Muscle layer of duodenum (tissue), 2 donors: ENCODE measurements around the gene RAD51B.
"Not testable (repeated sequence)": the region's sequence is repeated elsewhere in the genome, so short reads cannot be mapped to it uniquely, and the experiment has no call there.

ENCODE experiments used
- H3K27ac ChIP-seq: one replicate; pipeline ENCODE4 v1.7.0; 2013; ENCODE audit warnings: mild to moderate bottlenecking, low read length
- H3K27me3 ChIP-seq: one replicate; pipeline ENCODE4 v1.7.0; 2013; ENCODE audit warnings: low read depth, mild to moderate bottlenecking, control low read depth, low read length
- H3K36me3 ChIP-seq, 2 donors: one replicate each; pipeline ENCODE4 v1.7.0; 2013; ENCODE audit warnings: low read length in 2 of 2, control low read depth in 1 of 2, mild to moderate bottlenecking in 1 of 2; ENCODE audit not compliant: insufficient read depth in 2 of 2, control insufficient read depth in 1 of 2
- H3K4me1 ChIP-seq, 2 donors: one replicate each; pipeline ENCODE4 v1.7.0; 2013; ENCODE audit warnings: low read length in 2 of 2, mild to moderate bottlenecking in 2 of 2, control low read depth in 1 of 2, moderate library complexity in 1 of 2; ENCODE audit not compliant: insufficient read depth in 2 of 2, control insufficient read depth in 1 of 2
- H3K4me3 ChIP-seq, 2 donors: one replicate each; pipeline ENCODE4 v1.7.0; 2013; ENCODE audit warnings: low read length in 2 of 2, low read depth in 1 of 2, mild to moderate bottlenecking in 1 of 2
- H3K9me3 ChIP-seq, 2 donors: one replicate each; pipeline ENCODE4 v1.7.0; 2013; ENCODE audit warnings: low read length in 2 of 2, control low read depth in 1 of 2, mild to moderate bottlenecking in 1 of 2; ENCODE audit not compliant: control insufficient read depth in 1 of 2
- donor health status: healthy.

RAD51B gene

DNA sequence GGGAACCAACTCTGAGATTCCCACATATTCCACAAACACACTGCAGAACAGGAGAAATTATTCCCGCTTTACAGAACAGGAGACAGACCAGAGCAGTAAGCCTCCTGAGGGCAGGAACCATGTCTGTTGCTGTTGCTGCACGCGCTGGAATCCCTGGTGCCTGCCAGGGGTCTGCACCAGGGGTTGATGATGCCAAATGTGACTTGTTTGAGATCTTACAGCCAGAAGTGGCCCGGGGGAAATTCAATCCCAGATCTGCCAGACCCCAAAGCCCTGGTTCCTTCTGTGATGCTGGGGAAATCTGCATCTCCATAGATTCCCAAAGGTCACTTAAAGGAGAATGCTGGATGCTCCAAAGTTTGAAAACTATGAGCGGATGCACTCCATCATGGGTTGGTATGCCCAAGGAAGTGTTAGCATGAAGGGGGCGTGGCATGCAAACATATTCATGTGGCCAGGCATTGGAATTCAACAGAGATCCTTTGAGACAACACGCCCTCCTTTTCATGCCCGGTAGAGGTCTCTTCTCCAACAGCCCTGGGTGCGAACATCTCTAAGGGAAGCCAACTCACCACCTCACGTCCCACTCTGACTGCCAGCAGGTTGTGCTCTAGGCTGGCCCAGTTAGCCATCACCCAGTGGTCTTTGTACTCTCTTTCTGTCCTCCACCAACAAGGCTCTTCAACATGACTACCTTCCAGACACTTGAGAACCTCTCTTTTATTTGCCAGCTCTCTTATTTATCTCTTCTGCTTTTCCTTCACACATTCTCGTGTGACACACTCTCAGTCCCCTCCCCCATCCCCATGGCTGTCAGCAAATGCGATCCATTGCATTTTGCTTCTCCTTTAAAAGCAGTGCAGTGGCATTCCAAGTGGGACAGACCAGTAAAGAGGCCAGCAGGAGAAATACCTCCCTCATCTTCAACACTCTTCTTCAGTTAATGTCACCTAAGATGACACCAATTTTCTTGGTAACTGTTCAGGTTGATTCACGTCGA, 841.9 kb downstream of the RAD51B start:
- H3K4me3 ChIP-seq = no peak overlapping the region

GRCh38 chr14:68662392-68662791, 842.8 kb downstream of the RAD51B start:
- peak overlapping the region; percentile 47 for H3K27ac ChIP-seq
- H3K27me3 ChIP-seq = no peaks in the 10 kb centered on the region
- peaks cover 37 to 51% of the 10 kb centered on the region in 2 donors for H3K4me1 ChIP-seq
- no peak overlapping the region for H3K4me3 ChIP-seq
- no peaks in the 10 kb centered on the region for H3K36me3 ChIP-seq
- no peaks in the 10 kb centered on the region for H3K9me3 ChIP-seq

More for the DNA sequence above, 841.9 kb downstream of the RAD51B start:
- peaks cover 35 to 47% of the 10 kb centered on the region in 2 donors for H3K4me1 ChIP-seq
- no peaks in the 10 kb centered on the region for H3K27me3 ChIP-seq
- H3K36me3 ChIP-seq = no peaks in the 10 kb centered on the region
- no peaks in the 10 kb centered on the region for H3K9me3 ChIP-seq
- H3K27ac ChIP-seq = no peak overlapping the region

GRCh38 chr14:68662826-68663225, 843.2 kb downstream of the RAD51B start:
- not testable (repeated sequence) for H3K9me3 ChIP-seq, H3K27me3 ChIP-seq, H3K36me3 ChIP-seq, H3K4me3 ChIP-seq
- peaks cover 41 to 52% of the 10 kb centered on the region in 2 donors for H3K4me1 ChIP-seq
- H3K27ac ChIP-seq = peak overlapping the region; percentile 47

GRCh38 chr14:68663385-68664076, 844.0 kb downstream of the RAD51B start:
- Histone ChIP-seq H3K9me3 (no peaks in the 10 kb centered on the region), H3K4me3 (peak overlapping the region in 1 of 2 donors; percentile 13), H3K36me3 (no peaks in the 10 kb centered on the region), H3K27ac (peak overlapping the region; percentile 10), H3K27me3 (no peaks in the 10 kb centered on the region), H3K4me1 (peaks cover 38 to 52% of the 10 kb centered on the region in 2 donors)

DNA sequence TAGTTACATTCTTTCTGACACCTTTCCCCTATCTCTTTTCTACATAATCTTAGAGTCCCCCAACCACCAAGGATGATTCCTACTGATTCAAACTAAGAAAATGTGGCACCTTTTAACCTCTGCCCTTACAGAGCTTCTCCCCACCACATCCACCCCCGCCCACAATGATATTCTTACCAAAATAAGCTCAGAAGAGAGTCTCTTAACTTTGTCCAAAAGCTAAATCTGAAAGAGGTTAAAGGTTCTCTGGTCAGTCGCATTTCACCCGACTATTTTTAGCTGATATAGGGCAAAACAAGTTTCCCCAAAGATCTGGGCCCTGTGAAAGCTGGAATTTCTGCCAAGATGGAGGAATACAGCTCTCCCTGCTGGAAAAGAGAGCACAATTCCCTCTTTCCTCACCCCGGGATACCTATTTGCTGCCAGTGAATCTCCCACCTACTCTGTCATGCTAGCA, 844.7 kb downstream of the RAD51B start:
- peaks cover 32 to 50% of the 10 kb centered on the region in 2 donors for H3K4me1 ChIP-seq
- H3K27ac ChIP-seq = peak overlapping the region; percentile 79
- H3K4me3 ChIP-seq = no peak overlapping the region
- no peaks in the 10 kb centered on the region for H3K36me3 ChIP-seq
- no peaks in the 10 kb centered on the region for H3K9me3 ChIP-seq
- H3K27me3 ChIP-seq = no peaks in the 10 kb centered on the region

DNA sequence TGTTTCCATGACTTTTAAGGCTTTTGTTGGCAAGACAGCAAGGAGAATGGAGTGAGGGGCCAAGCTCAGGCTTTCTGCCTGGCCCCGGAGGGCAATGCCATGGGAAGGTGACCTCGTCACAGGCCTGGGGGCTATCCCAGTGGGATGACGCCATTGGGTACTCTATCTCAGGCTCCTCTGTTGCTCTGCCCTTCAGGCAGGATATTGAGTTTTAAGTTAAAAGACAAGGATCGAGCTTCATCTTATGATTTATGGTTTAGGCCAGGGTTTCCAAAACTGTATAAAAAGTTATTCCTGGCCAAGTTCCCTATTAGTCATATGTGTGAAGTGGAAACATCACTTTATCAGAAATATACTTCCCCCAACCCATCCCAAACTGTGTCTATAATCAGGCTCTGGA, 845.6 kb downstream of the RAD51B start:
- Histone ChIP-seq H3K27ac (peak overlapping the region; percentile 79), H3K27me3 (no peaks in the 10 kb centered on the region), H3K36me3 (no peaks in the 10 kb centered on the region), H3K4me1 (peaks cover 24 to 51% of the 10 kb centered on the region in 2 donors), H3K4me3 (no peak overlapping the region), H3K9me3 (no peaks in the 10 kb centered on the region)

DNA sequence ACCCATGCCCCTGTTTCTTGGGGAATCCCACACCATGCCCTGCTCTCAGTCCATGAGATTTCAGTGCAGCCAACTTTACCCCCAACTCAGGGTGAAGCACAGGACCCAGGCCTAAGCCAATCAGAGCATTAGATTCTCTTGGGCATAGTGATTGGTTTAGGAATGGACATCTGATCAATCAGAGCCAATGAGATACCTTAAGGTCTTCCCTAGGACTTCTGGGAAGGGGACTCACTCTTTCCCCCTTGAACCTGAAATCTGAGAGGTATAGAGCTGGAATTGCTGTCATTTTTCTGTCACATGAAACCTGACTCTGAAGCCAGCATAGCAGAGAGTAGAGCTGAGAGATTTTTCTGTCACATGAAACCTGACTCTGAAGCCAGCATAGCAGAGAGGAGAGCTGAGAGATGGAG, 846.2 kb downstream of the RAD51B start:
- Histone ChIP-seq H3K4me1 (peaks cover 24 to 58% of the 10 kb centered on the region in 2 donors), H3K27ac (peak overlapping the region; percentile 79)

DNA sequence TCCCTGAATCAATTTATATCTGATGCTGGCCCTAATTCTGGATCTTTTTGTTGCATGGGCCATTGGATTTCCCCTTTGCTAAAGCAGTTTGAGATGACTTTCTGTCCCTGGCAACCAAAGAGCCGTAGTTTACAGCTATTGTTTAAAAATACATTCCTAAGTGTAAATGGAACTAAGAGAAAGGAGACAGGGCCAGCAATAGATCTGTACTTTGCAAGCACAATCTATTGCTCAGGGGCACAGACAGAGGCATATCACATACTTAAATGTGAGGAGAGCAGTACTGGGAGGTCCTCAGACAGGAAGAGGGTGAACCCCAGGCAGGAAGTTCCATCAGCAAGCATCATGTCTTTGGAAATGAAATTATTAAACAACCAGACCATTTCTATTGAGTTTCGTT, 846.7 kb downstream of the RAD51B start:
- H3K4me3 ChIP-seq = no peak overlapping the region
- H3K9me3 ChIP-seq = no peaks in the 10 kb centered on the region
- peak overlapping the region; percentile 79 for H3K27ac ChIP-seq
- H3K27me3 ChIP-seq = no peaks in the 10 kb centered on the region
- H3K36me3 ChIP-seq = no peaks in the 10 kb centered on the region
- peaks cover 24 to 61% of the 10 kb centered on the region in 2 donors for H3K4me1 ChIP-seq

More for the DNA sequence above, 846.2 kb downstream of the RAD51B start:
- H3K4me3 ChIP-seq = no peak overlapping the region
- H3K36me3 ChIP-seq = no peaks in the 10 kb centered on the region
- H3K27me3 ChIP-seq = no peaks in the 10 kb centered on the region
- H3K9me3 ChIP-seq = no peaks in the 10 kb centered on the region

DNA sequence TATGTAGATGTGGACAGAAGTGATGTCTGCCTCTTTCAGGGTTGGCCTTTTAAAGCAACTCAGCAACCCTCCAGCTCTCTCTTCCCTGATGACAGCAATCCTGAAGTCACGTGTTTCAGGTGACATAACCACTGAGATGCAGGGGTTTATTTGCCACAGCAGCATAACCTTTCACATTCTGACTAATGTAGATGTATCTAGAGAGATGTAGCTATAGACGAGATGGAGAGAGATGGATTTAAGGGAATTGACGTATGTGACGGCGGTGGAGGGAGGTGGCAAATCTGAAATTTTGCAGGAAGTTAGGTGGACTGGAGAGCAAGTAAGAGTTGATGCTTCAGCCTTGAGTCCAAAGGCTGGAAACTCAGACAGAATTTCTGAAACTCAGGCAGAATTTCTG, 847.3 kb downstream of the RAD51B start:
- Histone ChIP-seq H3K36me3 (no peaks in the 10 kb centered on the region), H3K27ac (peak overlapping the region; percentile 79), H3K27me3 (no peaks in the 10 kb centered on the region), H3K4me3 (no peak overlapping the region), H3K9me3 (no peaks in the 10 kb centered on the region), H3K4me1 (peaks cover 24 to 68% of the 10 kb centered on the region in 2 donors)

- Histone ChIP-seq H3K4me3 (no peak overlapping the region), H3K36me3 (no peaks in the 10 kb centered on the region), H3K4me1 (peaks cover 24 to 72% of the 10 kb centered on the region in 2 donors), H3K9me3 (no peaks in the 10 kb centered on the region), H3K27ac (peak overlapping the region; percentile 79), H3K27me3 (no peaks in the 10 kb centered on the region)
Observed at GRCh38 chr14:68667313-68667791, 847.8 kb downstream of the RAD51B start.

DNA sequence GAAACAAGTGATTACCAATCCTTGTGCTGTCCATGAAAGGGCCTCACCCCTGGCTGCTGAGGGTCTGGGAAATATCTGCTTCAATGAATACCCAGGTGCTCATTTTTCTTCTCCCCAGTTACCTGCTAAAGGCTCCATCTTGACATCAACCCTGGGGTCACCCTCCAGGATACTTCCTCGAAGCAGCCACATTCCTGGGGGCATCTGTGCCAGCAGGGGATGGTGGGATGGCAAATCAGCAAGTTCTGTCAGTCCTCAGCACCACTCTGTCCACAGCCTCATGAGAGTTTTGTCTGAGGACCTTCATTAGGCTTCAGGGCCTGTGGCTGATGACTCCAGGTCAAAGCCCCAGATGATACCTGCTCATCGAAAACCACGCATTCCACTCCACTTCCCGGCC, 848.4 kb downstream of the RAD51B start:
- Histone ChIP-seq H3K27ac (peak overlapping the region; percentile 79), H3K27me3 (no peaks in the 10 kb centered on the region), H3K4me3 (no peak overlapping the region), H3K4me1 (peaks cover 30 to 74% of the 10 kb centered on the region in 2 donors), H3K36me3 (no peaks in the 10 kb centered on the region), H3K9me3 (no peaks in the 10 kb centered on the region)
